GM12892 (cell line): Measurements from ENCODE around the gene PIEZO1.

Experiments
- DNase-seq: peaks from one replicate; pipeline ENCODE4 v3.0.0; 2011; ENCODE audit not compliant: insufficient read length
- FAIRE-seq: peaks from 2 replicates; lab custom pipeline; 2011; peaks lifted over from hg19 to GRCh38; lab: Jason Lieb, UNC
- POLR2A ChIP-seq: IDR thresholded peaks from 2 replicates; pipeline ENCODE4 v1.6.1; 2011; ENCODE audit warnings: low read depth, low read length, control low read depth
- POLR2AphosphoS5 ChIP-seq: IDR thresholded peaks from 2 replicates; pipeline ENCODE4 v1.6.1; 2011; ENCODE audit warnings: low read depth, low read length, control low read depth
- TAF1 ChIP-seq: IDR thresholded peaks from 2 replicates; pipeline ENCODE4 v1.6.1; 2011; ENCODE audit warnings: low read depth, mild to moderate bottlenecking, control low read depth, low read length, borderline replicate concordance

PIEZO1 gene

GRCh38 chr16:88685156-88686061 lies 99.6 kb downstream of the PIEZO1 start:
- no peak for DNase-seq
- no peak for FAIRE-seq
- TF ChIP-seq POLR2AphosphoS5 (no peak), POLR2A (no peak), TAF1 (no peak)

- DNase-seq (no peak), FAIRE-seq (no peak)
- no peak for TF ChIP-seq TAF1
- TF ChIP-seq POLR2A = no peak
- no peak for TF ChIP-seq POLR2AphosphoS5
Observed at GRCh38 chr16:88684569-88685155, 100.4 kb downstream of the PIEZO1 start.

- TF ChIP-seq POLR2A (peak; percentile 54; the same call in 1 of the 2 replicates), TAF1 (no peak), POLR2AphosphoS5 (peak; percentile 75; the same call in 1 of the 2 replicates)
- peak; percentile 91 for DNase-seq
Observed at GRCh38 chr16:88681709-88682451, 103.1 kb downstream of the PIEZO1 start.

GRCh38 chr16:88681084-88681680 lies 103.8 kb downstream of the PIEZO1 start:
- TF ChIP-seq POLR2A (peak; percentile 16; the same call in 1 of the 2 replicates), POLR2AphosphoS5 (no peak)

More at GRCh38 chr16:88681709-88682451, 103.1 kb downstream of the PIEZO1 start:
- FAIRE-seq = peak; percentile 96

GRCh38 chr16:88680554-88681083 lies 104.4 kb downstream of the PIEZO1 start:
- TF ChIP-seq POLR2A (no peak), TAF1 (no peak), POLR2AphosphoS5 (no peak)
- DNase-seq (no peak), FAIRE-seq (no peak)

More at GRCh38 chr16:88681084-88681680, 103.8 kb downstream of the PIEZO1 start:
- no peak for FAIRE-seq
- peak; percentile 74 for DNase-seq

GRCh38 chr16:88678224-88678979 lies 106.6 kb downstream of the PIEZO1 start:
- TF ChIP-seq POLR2A (no peak), POLR2AphosphoS5 (no peak), TAF1 (no peak)
- no peak for DNase-seq
- FAIRE-seq = no peak

- no peak for TF ChIP-seq POLR2A
- TF ChIP-seq POLR2AphosphoS5 = no peak
- TF ChIP-seq TAF1 = no peak
Observed at GRCh38 chr16:88677721-88678120, 107.3 kb downstream of the PIEZO1 start.

GRCh38 chr16:88676502-88677242 lies 108.3 kb downstream of the PIEZO1 start:
- TF ChIP-seq POLR2A (no peak), TAF1 (no peak), POLR2AphosphoS5 (no peak)
- DNase-seq (no peak), FAIRE-seq (no peak)

More at GRCh38 chr16:88677721-88678120, 107.3 kb downstream of the PIEZO1 start:
- DNase-seq (no peak), FAIRE-seq (no peak)

GRCh38 chr16:88673716-88674379 lies 111.2 kb downstream of the PIEZO1 start:
- DNase-seq (no peak), FAIRE-seq (no peak)

More at GRCh38 chr16:88673716-88674379, 111.2 kb downstream of the PIEZO1 start:
- TF ChIP-seq POLR2A (no peak), TAF1 (no peak), POLR2AphosphoS5 (no peak)
